K562 (cell line): ENCODE data around the gene DNASE2. TPM values are rescaled to one million over a fixed set of nuclear protein-coding genes. Genes with fewer than 3 reads are reported as not detected.

Source experiments
- AFF4 ChIP-seq: sonication (generic); formaldehyde crosslinking; IDR thresholded peaks from 2 replicates; pipeline ENCODE4 v1.8.0; 2023; ENCODE audit warnings: mild to moderate bottlenecking, missing genetic modification reagents
- ARNT ChIP-seq, 2 experiments: fragments of 450-650 bp; IDR thresholded peaks; 2 replicates each; pipeline ENCODE4 v1.6.1; 2016; ENCODE audit warnings: mild to moderate bottlenecking in 1 of 2
- KHSRP ChIP-seq: fragments of 450-650 bp; IDR thresholded peaks from 2 replicates; pipeline ENCODE4 v1.6.1; 2017
- KLF10 ChIP-seq: fragments of 250-450 bp; sonication (Bioruptor Pico); IDR thresholded peaks from 2 replicates; pipeline ENCODE4 v1.6.1; 2021; ENCODE audit warnings: matching md5 sums
- RBBP5 ChIP-seq: fragments of 200-600 bp; sonication (generic); IDR thresholded peaks from 2 replicates; pipeline ENCODE4 v1.6.1; 2012; ENCODE audit warnings: borderline replicate concordance, mild to moderate bottlenecking, low read length, control low read depth, inconsistent platforms; ENCODE audit not compliant: insufficient read depth, poor library complexity, severe bottlenecking
- SNIP1 ChIP-seq: fragments of 450-650 bp; IDR thresholded peaks from 2 replicates; pipeline ENCODE4 v1.7.1; 2017; ENCODE audit warnings: low read depth, mild to moderate bottlenecking
- TSC22D4 ChIP-seq: fragments of 450-650 bp; IDR thresholded peaks from 2 replicates; pipeline ENCODE4 v1.6.1; 2016; ENCODE audit warnings: missing genetic modification characterization, missing biosample characterization, control low read depth
- YBX1 ChIP-seq: fragments of 450-650 bp; IDR thresholded peaks from 2 replicates; pipeline ENCODE4 v1.7.1; 2016; ENCODE audit warnings: mild to moderate bottlenecking
- ZBTB1 ChIP-seq: sonication (generic); formaldehyde crosslinking; IDR thresholded peaks from 2 replicates; pipeline ENCODE4 v1.8.1; 2023; ENCODE audit warnings: missing genetic modification reagents, low read depth, mild to moderate bottlenecking, borderline replicate concordance
- ZNF395 ChIP-seq: fragments of 200-800 bp; sonication (Bioruptor generic); IDR thresholded peaks from 2 replicates; pipeline ENCODE4 v1.6.1; 2017; ENCODE audit warnings: missing genetic modification characterization, missing compliant biosample characterization
- ZNF589 ChIP-seq: fragments of 200-800 bp; sonication (Bioruptor generic); IDR thresholded peaks from 2 replicates; pipeline ENCODE4 v1.6.1; 2016; ENCODE audit warnings: low read depth, missing genetic modification characterization, missing compliant biosample characterization
- polyA plus RNA-seq, 8 experiments: library from polyadenylated mRNA; depleted of rRNA in 4 of 8; stranded (reverse) in 5 of 8; unstranded in 3 of 8; fragments of >200 nt; fragmentation: Nextera tagmentation in 2 of 8; fragmentation: Illumina TruSeq in 1 of 8; extraction: Ambion mirVana in 2 of 8; extraction: Trizol in 1 of 8; gene quantifications; 2 replicates each; pipeline versions ENCODE4 v1.2.1 to v1.2.3, GENCODE V29; 2011 to 2014; ENCODE audit warnings: inconsistent platforms in 1 of 8, missing spikeins in 1 of 8
- total RNA-seq, 7 experiments: library from RNA; depleted of rRNA in 6 of 7; stranded (reverse); fragments of >200 nt in 6 of 7; fragmentation: Illumina TruSeq in 2 of 7; extraction: Trizol in 2 of 7; gene quantifications; 2 replicates each; pipeline versions ENCODE4 v1.2.1 to v1.2.3, GENCODE V29; 2011 to 2021; ENCODE audit warnings: low replicate concordance in 1 of 7
- TF ChIP-seq, protein P1 (sequence below): fragments of 450-650 bp; IDR thresholded peaks from 2 replicates; pipeline ENCODE4 v1.7.0; 2016; ENCODE audit warnings: borderline replicate concordance

The DNASE2 gene
- total and polyA plus RNA-seq, 9 of the 15 experiments (the other 6 are each of a cell fraction or from before 2014, with no cell fraction given) = 4.4 to 27.0 (median 20.2) TPM

DNA sequence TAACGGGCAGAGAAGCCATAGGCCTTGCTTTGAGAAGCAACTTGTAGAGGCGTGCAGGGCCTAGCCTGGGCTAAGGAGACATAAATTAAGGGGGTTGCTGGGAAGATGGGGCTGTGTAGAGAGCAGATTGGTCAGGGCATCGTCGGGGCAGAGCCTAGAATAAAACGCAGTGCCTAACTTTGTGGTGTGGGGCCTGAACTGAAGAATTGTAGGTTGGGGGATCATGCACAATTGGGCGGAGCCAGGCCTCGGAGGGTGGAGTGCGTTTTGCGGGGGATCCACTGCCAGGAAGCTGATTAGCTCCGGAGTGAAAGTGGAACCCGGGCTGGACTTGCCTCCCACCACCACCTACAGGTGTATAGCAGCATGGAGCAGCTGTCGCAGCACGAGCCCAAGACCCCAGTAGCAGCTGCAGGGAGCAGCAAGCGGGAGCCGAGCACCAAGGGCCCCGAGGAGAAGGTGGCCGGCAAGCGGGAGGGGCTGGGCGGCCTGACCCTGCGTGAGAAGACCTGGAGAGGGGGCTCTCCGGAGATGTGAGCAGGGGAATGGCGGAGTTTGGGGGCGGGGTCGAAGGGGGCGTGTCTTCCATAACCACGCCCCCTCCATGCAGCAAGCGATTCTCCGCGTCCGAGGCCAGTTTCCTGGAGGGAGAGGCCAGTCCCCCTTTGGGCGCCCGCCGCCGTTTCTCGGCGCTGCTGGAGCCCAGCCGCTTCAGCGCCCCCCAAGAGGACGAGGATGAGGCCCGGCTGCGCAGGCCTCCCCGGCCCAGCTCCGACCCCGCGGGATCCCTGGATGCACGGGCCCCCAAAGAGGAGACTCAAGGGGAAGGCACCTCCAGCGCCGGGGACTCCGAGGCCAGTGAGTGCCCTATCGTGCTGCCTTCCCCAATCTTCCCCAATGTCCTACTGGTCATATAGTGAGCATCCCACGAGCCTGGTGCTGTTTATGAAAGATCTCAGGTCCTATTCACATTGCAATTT is 13.8 kb downstream of the DNASE2 start (continued):
- TF ChIP-seq, protein P1, sequence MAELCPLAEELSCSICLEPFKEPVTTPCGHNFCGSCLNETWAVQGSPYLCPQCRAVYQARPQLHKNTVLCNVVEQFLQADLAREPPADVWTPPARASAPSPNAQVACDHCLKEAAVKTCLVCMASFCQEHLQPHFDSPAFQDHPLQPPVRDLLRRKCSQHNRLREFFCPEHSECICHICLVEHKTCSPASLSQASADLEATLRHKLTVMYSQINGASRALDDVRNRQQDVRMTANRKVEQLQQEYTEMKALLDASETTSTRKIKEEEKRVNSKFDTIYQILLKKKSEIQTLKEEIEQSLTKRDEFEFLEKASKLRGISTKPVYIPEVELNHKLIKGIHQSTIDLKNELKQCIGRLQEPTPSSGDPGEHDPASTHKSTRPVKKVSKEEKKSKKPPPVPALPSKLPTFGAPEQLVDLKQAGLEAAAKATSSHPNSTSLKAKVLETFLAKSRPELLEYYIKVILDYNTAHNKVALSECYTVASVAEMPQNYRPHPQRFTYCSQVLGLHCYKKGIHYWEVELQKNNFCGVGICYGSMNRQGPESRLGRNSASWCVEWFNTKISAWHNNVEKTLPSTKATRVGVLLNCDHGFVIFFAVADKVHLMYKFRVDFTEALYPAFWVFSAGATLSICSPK = no peak
- TF ChIP-seq TSC22D4 (tag) = no peak
- no peak for TF ChIP-seq SNIP1
- TF ChIP-seq KHSRP = no peak
- no peak for TF ChIP-seq ARNT (IDR thresholded peaks at IDR 0.05)
- peak; percentile 51 for TF ChIP-seq RBBP5
- TF ChIP-seq ZNF589 (CRISPR knock-in tag) = no peak
- TF ChIP-seq KLF10 (CRISPR knock-in tag) = no peak
- no peak for TF ChIP-seq AFF4 (CRISPR knock-in tag)
- TF ChIP-seq YBX1 = no peak
- no peak for TF ChIP-seq ZBTB1 (CRISPR knock-in tag)
- no peak for TF ChIP-seq ZNF395 (CRISPR knock-in tag)
